Ecto neural progenitor cell (in vitro differentiated cells): ENCODE results near the gene REC8.

Experiments
- DNase-seq: peaks from one replicate; pipeline ENCODE4 v3.0.0-alpha.2; 2018; ENCODE audit warnings: low spot score

Gene REC8

GRCh38 chr14:24171422-24172260, at the start of gene REC8:
TSS of gene REC8 (plus strand) at chr14:24172080. CDS start at chr14:24172553, 473 bp downstream.
- DNase-seq: peak; percentile 99

- DNase-seq: no peak
These were observed 49.5 kb upstream of the REC8 start for GRCh38 chr14:24122416-24122815.

- no peak for DNase-seq
These were observed 49.0 kb upstream of the REC8 start for GRCh38 chr14:24122898-24123297.

- DNase-seq: no peak
These were observed 48.2 kb upstream of the REC8 start for GRCh38 chr14:24123424-24124417.

GRCh38 chr14:24126939-24127338, 44.9 kb upstream of the REC8 start:
- DNase-seq: no peak

GRCh38 chr14:24127673-24128072, 44.2 kb upstream of the REC8 start:
- DNase-seq: no peak

GRCh38 chr14:24129410-24129998, 42.4 kb upstream of the REC8 start:
- no peak for DNase-seq

GRCh38 chr14:24130380-24130716, 41.5 kb upstream of the REC8 start, which contains the start of gene FITM1:
TSS of gene FITM1 (plus strand) at chr14:24130659. CDS start at chr14:24131564, 905 bp downstream.
- no peak for DNase-seq

GRCh38 chr14:24130717-24131548, 40.9 kb upstream of the REC8 start:
- no peak for DNase-seq

GRCh38 chr14:24131549-24131966, 40.3 kb upstream of the REC8 start:
- no peak for DNase-seq

GRCh38 chr14:24132061-24132685, 39.7 kb upstream of the REC8 start:
- no peak for DNase-seq

GRCh38 chr14:24132976-24133375, 38.9 kb upstream of the REC8 start:
- no peak for DNase-seq

GRCh38 chr14:24133735-24134134, 38.1 kb upstream of the REC8 start:
- DNase-seq: no peak

- DNase-seq: no peak
These were observed 36.4 kb upstream of the REC8 start for GRCh38 chr14:24135584-24135833.

GRCh38 chr14:24135834-24136683, 35.8 kb upstream of the REC8 start, which contains the start of gene PSME1:
TSS of gene PSME1 (plus strand) at chr14:24136194. CDS start at chr14:24136263, 69 bp downstream.
- peak; percentile 93 for DNase-seq

GRCh38 chr14:24136684-24137528, 35.0 kb upstream of the REC8 start:
- DNase-seq: no peak

GRCh38 chr14:24137529-24138395, 34.1 kb upstream of the REC8 start:
- DNase-seq: no peak
